Hepatocyte (in vitro differentiated cells): ENCODE results near the gene TBXAS1.

Experiments
- CTCF ChIP-seq: fragments of 200-600 bp; sonication (generic); IDR thresholded peaks from 2 replicates; pipeline ENCODE4 v1.5.1; 2016; ENCODE audit warnings: antibody characterized with exemption, mild to moderate bottlenecking; ENCODE audit not compliant: poor library complexity
- EZH2phosphoT487 ChIP-seq: fragments of 200-600 bp; sonication (generic); IDR thresholded peaks from one replicate; pipeline ENCODE4 v1.6.1; 2018; ENCODE audit warnings: antibody characterized with exemption, mild to moderate bottlenecking, low read depth, moderate library complexity; ENCODE audit not compliant: unreplicated experiment, severe bottlenecking

- TF ChIP-seq CTCF (no peak), EZH2phosphoT487 (no peak)
These were observed 47.7 kb downstream of the TBXAS1 start for GRCh38 chr7:139876622-139877283.
